HEK293 (cell line): ENCODE measurements around the gene SZT2.

Source experiments
- CTCF ChIA-PET: fragments of 350-600 bp; formaldehyde crosslinking; extraction: SDS; loops from one replicate; lab custom pipeline; 2021; ENCODE audit warnings: antibody characterized with exemption; lab: Yijun Ruan, JAX
- POLR2A ChIA-PET: fragments of 300-600 bp; formaldehyde crosslinking; extraction: SDS; loops from one replicate; lab custom pipeline; 2020; ENCODE audit warnings: antibody characterized with exemption, inconsistent platforms; lab: Yijun Ruan, JAX
- H3K27ac ChIP-seq: fragments of 200-500 bp; sonication (Bioruptor generic); 2 replicates; pipeline ENCODE4 v1.5.1; 2014; ENCODE audit warnings: low read depth, low read length, control low read depth, inconsistent platforms; ENCODE audit errors: extremely low read depth
- H3K36me3 ChIP-seq, 2 experiments: fragments of 200-500 bp in 1 of 2; sonication (Bioruptor generic) in 1 of 2; 1 replicate in 1 of 2; 2 replicates in 1 of 2; pipeline ENCODE4 v1.5.1; 2014 to 2017; ENCODE audit warnings: inconsistent platforms in 2 of 2, low read length in 2 of 2; ENCODE audit not compliant: control insufficient read depth in 2 of 2, insufficient read depth in 1 of 2
- H3K4me1 ChIP-seq: fragments of 200-500 bp; sonication (Bioruptor generic); 2 replicates; pipeline ENCODE4 v1.5.1; 2014; ENCODE audit warnings: mild to moderate bottlenecking, low read length, inconsistent platforms; ENCODE audit not compliant: control insufficient read depth, insufficient read depth
- H3K4me3 ChIP-seq: 2 replicates; pipeline ENCODE4 v1.5.1; 2011; ENCODE audit warnings: low read depth, mild to moderate bottlenecking, control low read depth, low read length, moderate library complexity
- H3K9me3 ChIP-seq: fragments of 200-500 bp; sonication (Bioruptor generic); 2 replicates; pipeline ENCODE4 v1.5.1; 2014; ENCODE audit warnings: low read depth, low read length, inconsistent platforms; ENCODE audit not compliant: control insufficient read depth, insufficient read depth
- KLF1 ChIP-seq: fragments of 450-650 bp; formaldehyde crosslinking; IDR thresholded peaks from 2 replicates; pipeline ENCODE4 v1.5.1; 2016; ENCODE audit warnings: missing biosample characterization, missing genetic modification characterization
- REPIN1 ChIP-seq: fragments of 450-650 bp; formaldehyde crosslinking; IDR thresholded peaks from 2 replicates; pipeline ENCODE4 v1.5.1; 2017; ENCODE audit warnings: missing biosample characterization, missing genetic modification characterization, low read depth
- YY1 ChIP-seq: fragments of 450-650 bp; formaldehyde crosslinking; IDR thresholded peaks from 2 replicates; pipeline ENCODE4 v1.5.1; 2018; ENCODE audit warnings: missing biosample characterization, missing genetic modification characterization
- ZBTB1 ChIP-seq: fragments of 450-650 bp; formaldehyde crosslinking; IDR thresholded peaks from 2 replicates; pipeline ENCODE4 v1.5.1; 2016; ENCODE audit warnings: missing biosample characterization, missing genetic modification characterization
- ZBTB11 ChIP-seq: fragments of 450-650 bp; formaldehyde crosslinking; conservative IDR thresholded peaks from 2 replicates; pipeline ENCODE4 v1.5.1; 2016; ENCODE audit warnings: low read depth, missing biosample characterization, missing genetic modification characterization
- ZBTB17 ChIP-seq: fragments of 450-650 bp; formaldehyde crosslinking; IDR thresholded peaks from 2 replicates; pipeline ENCODE4 v1.5.1; 2016; ENCODE audit warnings: missing biosample characterization, missing genetic modification characterization
- ZBTB21 ChIP-seq: fragments of 450-650 bp; formaldehyde crosslinking; IDR thresholded peaks from 2 replicates; pipeline ENCODE4 v1.5.1; 2017; ENCODE audit warnings: missing biosample characterization, missing genetic modification characterization
- ZFP3 ChIP-seq: fragments of 450-650 bp; formaldehyde crosslinking; IDR thresholded peaks from 2 replicates; pipeline ENCODE4 v1.5.1; 2016; ENCODE audit warnings: low read depth, missing biosample characterization, missing genetic modification characterization
- ZIC2 ChIP-seq: fragments of 450-650 bp; formaldehyde crosslinking; IDR thresholded peaks from 2 replicates; pipeline ENCODE4 v1.5.1; 2016; ENCODE audit warnings: missing biosample characterization, missing genetic modification characterization
- ZNF146 ChIP-seq: fragments of 450-650 bp; formaldehyde crosslinking; IDR thresholded peaks from 2 replicates; pipeline ENCODE4 v1.5.1; 2016; ENCODE audit warnings: missing biosample characterization, missing genetic modification characterization
- ZNF157 ChIP-seq: fragments of 450-650 bp; formaldehyde crosslinking; IDR thresholded peaks from 2 replicates; pipeline ENCODE4 v1.5.1; 2016; ENCODE audit warnings: missing biosample characterization, missing genetic modification characterization
- ZNF18 ChIP-seq: fragments of 450-650 bp; formaldehyde crosslinking; IDR thresholded peaks from 2 replicates; pipeline ENCODE4 v1.5.1; 2016; ENCODE audit warnings: missing biosample characterization, missing genetic modification characterization
- ZNF274 ChIP-seq, 2 experiments: fragments of 200-500 bp in 1 of 2; fragments of 450-650 bp in 1 of 2; sonication (Bioruptor generic) in 1 of 2; formaldehyde crosslinking in 1 of 2; IDR thresholded peaks; 2 replicates each; pipeline versions ENCODE4 v1.5.1 to v1.6.1; 2014 to 2016; ENCODE audit warnings: borderline replicate concordance in 1 of 2, inconsistent platforms in 1 of 2, low read length in 1 of 2, missing biosample characterization in 1 of 2, missing genetic modification characterization in 1 of 2
- ZNF544 ChIP-seq: fragments of 450-650 bp; formaldehyde crosslinking; IDR thresholded peaks from 2 replicates; pipeline ENCODE4 v1.5.0; 2017; ENCODE audit warnings: missing biosample characterization, missing genetic modification characterization
- ZNF624 ChIP-seq: fragments of 450-650 bp; formaldehyde crosslinking; IDR thresholded peaks from 2 replicates; pipeline ENCODE4 v1.5.1; 2017; ENCODE audit warnings: missing biosample characterization, missing genetic modification characterization
- ZNF660 ChIP-seq: fragments of 450-650 bp; IDR thresholded peaks from 2 replicates; pipeline ENCODE4 v1.5.1; 2018; ENCODE audit warnings: missing biosample characterization, mild to moderate bottlenecking, missing genetic modification characterization
- ZNF76 ChIP-seq: fragments of 450-650 bp; formaldehyde crosslinking; IDR thresholded peaks from 2 replicates; pipeline ENCODE4; 2016; ENCODE audit warnings: low read depth, missing biosample characterization, missing genetic modification characterization, borderline replicate concordance
- TF ChIP-seq, protein P1 (sequence below): fragments of 450-650 bp; formaldehyde crosslinking; IDR thresholded peaks from 2 replicates; pipeline ENCODE4 v1.5.1; 2016; ENCODE audit warnings: missing biosample characterization, missing genetic modification characterization, borderline replicate concordance
- TF ChIP-seq, protein P2 (sequence below): fragments of 450-650 bp; formaldehyde crosslinking; IDR thresholded peaks from 2 replicates; pipeline ENCODE4 v1.5.1; 2016; ENCODE audit warnings: missing biosample characterization, missing genetic modification characterization

The SZT2 gene

DNA sequence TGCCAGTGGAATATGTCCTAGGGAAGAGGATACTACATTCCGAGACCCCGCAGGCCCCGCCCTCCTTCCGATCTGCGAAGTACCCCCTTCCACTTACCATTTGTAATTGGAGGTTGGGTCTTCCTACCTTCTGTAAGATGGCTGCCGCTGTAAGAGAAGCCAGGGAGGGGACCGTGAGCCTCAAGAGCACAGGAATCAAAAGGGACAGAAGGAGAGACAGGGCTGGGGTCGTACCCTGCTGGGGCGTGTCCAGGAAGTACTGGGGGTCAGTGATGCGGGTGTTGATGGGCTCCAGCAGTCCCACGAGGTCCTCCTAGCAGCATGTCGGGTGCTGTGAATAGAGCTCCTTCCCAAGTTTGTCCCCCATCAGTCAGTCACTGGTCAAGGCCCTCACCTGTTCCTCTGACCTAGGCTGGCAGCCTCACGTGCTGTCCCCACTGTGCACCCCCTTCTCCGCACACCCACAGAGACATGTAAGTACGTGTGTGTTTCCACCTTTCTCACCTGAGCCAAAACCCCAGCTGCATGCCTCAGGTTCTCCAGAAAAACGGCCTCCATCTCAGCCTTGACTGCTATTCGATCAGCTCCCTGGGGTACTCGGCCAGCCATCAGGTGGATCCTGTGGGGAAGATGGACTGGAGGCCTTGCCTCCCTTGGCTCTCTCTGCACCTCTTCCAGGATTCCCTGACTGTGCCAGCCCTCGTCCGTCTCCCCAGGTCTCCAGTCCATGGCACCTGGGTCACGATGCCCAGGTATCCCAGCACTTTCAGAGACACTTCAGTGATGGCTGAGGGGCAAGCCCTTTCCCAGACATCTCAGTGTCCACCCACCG is 62.2 kb downstream of the SZT2 start:
- Histone ChIP-seq H3K36me3 (peaks cover 0 to 60% of the 10 kb centered on the region in 2 experiments; a peak in 1 of 3 replicates), H3K27ac (no peak overlapping the region), H3K4me3 (no peak overlapping the region), H3K9me3 (no peaks in the 10 kb centered on the region), H3K4me1 (no peaks in the 10 kb centered on the region)
- ChIA-PET CTCF (interaction anchor here (0.7 kb wide), 1 partner anchor 78 kb away, joined by 3 read pairs; no protein-coding TSS in a partner anchor), POLR2A (interaction anchor here (0.8 to 1.6 kb wide), 3 partner anchors 8 to 94 kb away, joined by 4 read pairs; partner anchors contain the start of gene CDC20)
- TF ChIP-seq ZNF146 (no peak), ZNF624 (tag by site-specific recombination) (no peak), ZBTB11 (tag by site-specific recombination) (no peak), ZBTB21 (no peak), ZNF76 (tag by site-specific recombination) (no peak), ZBTB1 (tag by site-specific recombination) (no peak)

- H3K36me3 ChIP-seq = peaks cover 0 to 50% of the 10 kb centered on the region in 2 experiments; a peak in 1 of 3 replicates
- peak overlapping the region; percentile 39 for H3K4me3 ChIP-seq
- ChIA-PET CTCF (no interaction called here), POLR2A (interaction anchor here (0.7 to 1.6 kb wide), 3 partner anchors 9 to 95 kb away, joined by 3 to 4 read pairs (median 4); partner anchors contain the start of gene CDC20)
- H3K27ac ChIP-seq = peak overlapping the region; percentile 71
- H3K9me3 ChIP-seq = no peaks in the 10 kb centered on the region
- no peaks in the 10 kb centered on the region for H3K4me1 ChIP-seq
- TF ChIP-seq ZNF660 (tag by site-specific recombination) (no peak), ZNF274 (IDR thresholded peaks at IDR 0.05; ENCODE audit: low read length) (no peak), ZNF274 (tag by site-specific recombination; IDR thresholded peaks at IDR 0.05; ENCODE audit: borderline replicate concordance) (no peak), YY1 (tag by site-specific recombination) (no peak), ZNF544 (tag by site-specific recombination) (no peak), ZFP3 (no peak), KLF1 (tag by site-specific recombination) (peak; percentile 11; the same call in 1 of the 2 replicates), ZNF157 (tag by site-specific recombination) (no peak), ZBTB17 (peak; percentile 93), ZIC2 (tag by site-specific recombination) (peak; percentile 95), ZNF76 (tag by site-specific recombination) (no peak), REPIN1 (tag by site-specific recombination) (peak; percentile 45; the same call in 1 of the 2 replicates), ZNF18 (no peak)
- TF ChIP-seq, protein P1, sequence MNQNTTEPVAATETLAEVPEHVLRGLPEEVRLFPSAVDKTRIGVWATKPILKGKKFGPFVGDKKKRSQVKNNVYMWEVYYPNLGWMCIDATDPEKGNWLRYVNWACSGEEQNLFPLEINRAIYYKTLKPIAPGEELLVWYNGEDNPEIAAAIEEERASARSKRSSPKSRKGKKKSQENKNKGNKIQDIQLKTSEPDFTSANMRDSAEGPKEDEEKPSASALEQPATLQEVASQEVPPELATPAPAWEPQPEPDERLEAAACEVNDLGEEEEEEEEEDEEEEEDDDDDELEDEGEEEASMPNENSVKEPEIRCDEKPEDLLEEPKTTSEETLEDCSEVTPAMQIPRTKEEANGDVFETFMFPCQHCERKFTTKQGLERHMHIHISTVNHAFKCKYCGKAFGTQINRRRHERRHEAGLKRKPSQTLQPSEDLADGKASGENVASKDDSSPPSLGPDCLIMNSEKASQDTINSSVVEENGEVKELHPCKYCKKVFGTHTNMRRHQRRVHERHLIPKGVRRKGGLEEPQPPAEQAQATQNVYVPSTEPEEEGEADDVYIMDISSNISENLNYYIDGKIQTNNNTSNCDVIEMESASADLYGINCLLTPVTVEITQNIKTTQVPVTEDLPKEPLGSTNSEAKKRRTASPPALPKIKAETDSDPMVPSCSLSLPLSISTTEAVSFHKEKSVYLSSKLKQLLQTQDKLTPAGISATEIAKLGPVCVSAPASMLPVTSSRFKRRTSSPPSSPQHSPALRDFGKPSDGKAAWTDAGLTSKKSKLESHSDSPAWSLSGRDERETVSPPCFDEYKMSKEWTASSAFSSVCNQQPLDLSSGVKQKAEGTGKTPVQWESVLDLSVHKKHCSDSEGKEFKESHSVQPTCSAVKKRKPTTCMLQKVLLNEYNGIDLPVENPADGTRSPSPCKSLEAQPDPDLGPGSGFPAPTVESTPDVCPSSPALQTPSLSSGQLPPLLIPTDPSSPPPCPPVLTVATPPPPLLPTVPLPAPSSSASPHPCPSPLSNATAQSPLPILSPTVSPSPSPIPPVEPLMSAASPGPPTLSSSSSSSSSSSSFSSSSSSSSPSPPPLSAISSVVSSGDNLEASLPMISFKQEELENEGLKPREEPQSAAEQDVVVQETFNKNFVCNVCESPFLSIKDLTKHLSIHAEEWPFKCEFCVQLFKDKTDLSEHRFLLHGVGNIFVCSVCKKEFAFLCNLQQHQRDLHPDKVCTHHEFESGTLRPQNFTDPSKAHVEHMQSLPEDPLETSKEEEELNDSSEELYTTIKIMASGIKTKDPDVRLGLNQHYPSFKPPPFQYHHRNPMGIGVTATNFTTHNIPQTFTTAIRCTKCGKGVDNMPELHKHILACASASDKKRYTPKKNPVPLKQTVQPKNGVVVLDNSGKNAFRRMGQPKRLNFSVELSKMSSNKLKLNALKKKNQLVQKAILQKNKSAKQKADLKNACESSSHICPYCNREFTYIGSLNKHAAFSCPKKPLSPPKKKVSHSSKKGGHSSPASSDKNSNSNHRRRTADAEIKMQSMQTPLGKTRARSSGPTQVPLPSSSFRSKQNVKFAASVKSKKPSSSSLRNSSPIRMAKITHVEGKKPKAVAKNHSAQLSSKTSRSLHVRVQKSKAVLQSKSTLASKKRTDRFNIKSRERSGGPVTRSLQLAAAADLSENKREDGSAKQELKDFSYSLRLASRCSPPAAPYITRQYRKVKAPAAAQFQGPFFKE = no peak
- TF ChIP-seq, protein P2, sequence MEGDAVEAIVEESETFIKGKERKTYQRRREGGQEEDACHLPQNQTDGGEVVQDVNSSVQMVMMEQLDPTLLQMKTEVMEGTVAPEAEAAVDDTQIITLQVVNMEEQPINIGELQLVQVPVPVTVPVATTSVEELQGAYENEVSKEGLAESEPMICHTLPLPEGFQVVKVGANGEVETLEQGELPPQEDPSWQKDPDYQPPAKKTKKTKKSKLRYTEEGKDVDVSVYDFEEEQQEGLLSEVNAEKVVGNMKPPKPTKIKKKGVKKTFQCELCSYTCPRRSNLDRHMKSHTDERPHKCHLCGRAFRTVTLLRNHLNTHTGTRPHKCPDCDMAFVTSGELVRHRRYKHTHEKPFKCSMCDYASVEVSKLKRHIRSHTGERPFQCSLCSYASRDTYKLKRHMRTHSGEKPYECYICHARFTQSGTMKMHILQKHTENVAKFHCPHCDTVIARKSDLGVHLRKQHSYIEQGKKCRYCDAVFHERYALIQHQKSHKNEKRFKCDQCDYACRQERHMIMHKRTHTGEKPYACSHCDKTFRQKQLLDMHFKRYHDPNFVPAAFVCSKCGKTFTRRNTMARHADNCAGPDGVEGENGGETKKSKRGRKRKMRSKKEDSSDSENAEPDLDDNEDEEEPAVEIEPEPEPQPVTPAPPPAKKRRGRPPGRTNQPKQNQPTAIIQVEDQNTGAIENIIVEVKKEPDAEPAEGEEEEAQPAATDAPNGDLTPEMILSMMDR = no peak
Observed at GRCh38 chr1:43452789-43453441, 63.2 kb downstream of the SZT2 start.
